DND-41 (cell line): ENCODE measurements around the gene OR5H15.

ENCODE experiments used
- EZH2 ChIP-seq: IDR thresholded peaks from 3 replicates; pipeline ENCODE4 v1.6.1; 2012; ENCODE audit warnings: borderline replicate concordance, low read depth, mild to moderate bottlenecking, moderate library complexity, low read length, inconsistent platforms; ENCODE audit not compliant: severe bottlenecking
- TF ChIP-seq, protein P1 (sequence below): IDR thresholded peaks from 2 replicates; pipeline ENCODE4 v1.5.1; 2012; ENCODE audit warnings: borderline replicate concordance, low read length, moderate library complexity, mild to moderate bottlenecking; ENCODE audit not compliant: poor library complexity, severe bottlenecking; ENCODE audit errors: extremely low read depth

DNA sequence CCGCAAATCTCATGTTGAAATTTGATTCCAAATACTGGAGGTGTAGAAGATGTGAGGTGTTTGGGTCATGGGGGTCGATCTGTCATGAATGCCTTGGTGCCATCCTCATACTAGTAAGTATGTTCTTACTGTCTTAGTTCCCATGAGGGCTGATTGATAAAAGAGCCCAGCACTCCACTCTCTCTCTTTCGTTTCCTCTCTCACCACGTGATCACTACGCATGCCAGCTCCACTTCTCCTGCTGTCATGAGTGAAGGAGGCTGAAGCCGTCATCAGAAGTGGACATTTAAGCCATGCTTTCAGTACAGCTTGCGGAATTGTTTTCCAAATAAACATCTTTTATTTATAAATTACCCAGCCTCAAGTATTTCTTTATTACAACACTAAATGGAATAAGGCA is 6.1 kb downstream of the OR5H15 start:
- TF ChIP-seq, protein P1, sequence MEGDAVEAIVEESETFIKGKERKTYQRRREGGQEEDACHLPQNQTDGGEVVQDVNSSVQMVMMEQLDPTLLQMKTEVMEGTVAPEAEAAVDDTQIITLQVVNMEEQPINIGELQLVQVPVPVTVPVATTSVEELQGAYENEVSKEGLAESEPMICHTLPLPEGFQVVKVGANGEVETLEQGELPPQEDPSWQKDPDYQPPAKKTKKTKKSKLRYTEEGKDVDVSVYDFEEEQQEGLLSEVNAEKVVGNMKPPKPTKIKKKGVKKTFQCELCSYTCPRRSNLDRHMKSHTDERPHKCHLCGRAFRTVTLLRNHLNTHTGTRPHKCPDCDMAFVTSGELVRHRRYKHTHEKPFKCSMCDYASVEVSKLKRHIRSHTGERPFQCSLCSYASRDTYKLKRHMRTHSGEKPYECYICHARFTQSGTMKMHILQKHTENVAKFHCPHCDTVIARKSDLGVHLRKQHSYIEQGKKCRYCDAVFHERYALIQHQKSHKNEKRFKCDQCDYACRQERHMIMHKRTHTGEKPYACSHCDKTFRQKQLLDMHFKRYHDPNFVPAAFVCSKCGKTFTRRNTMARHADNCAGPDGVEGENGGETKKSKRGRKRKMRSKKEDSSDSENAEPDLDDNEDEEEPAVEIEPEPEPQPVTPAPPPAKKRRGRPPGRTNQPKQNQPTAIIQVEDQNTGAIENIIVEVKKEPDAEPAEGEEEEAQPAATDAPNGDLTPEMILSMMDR: no peak
- TF ChIP-seq EZH2: no peak
